A673 (cell line): ENCODE measurements around the gene CHD9. TPM values are rescaled to one million over a fixed set of nuclear protein-coding genes. Genes with fewer than 3 reads are reported as not detected.
"Not testable (repeated sequence)": the region's sequence is repeated elsewhere in the genome, so short reads cannot be mapped to it uniquely, and the experiment has no call there.

Experiments used
- BruUV-seq: library from RNA; stranded (reverse); fragments of 400-500 nt; replicated peaks from 2 replicates; lab custom pipeline; 2021; lab: Mats Ljungman, UMichigan
- CTCF ChIA-PET: fragments of 300-600 bp; sonication (Branson Sonifier 250); formaldehyde crosslinking; loops from one replicate; lab custom pipeline; 2022; ENCODE audit warnings: antibody characterized with exemption; lab: Charles Lee
- POLR2A ChIA-PET: fragments of 300-600 bp; sonication (Branson Sonifier 250); formaldehyde crosslinking; loops from one replicate; lab custom pipeline; 2022; ENCODE audit warnings: antibody characterized with exemption; ENCODE audit not compliant: low non-redundant PET; lab: Charles Lee
- DNase-seq: peaks from one replicate; pipeline ENCODE4 v3.0.0-alpha.2; 2015; ENCODE audit warnings: low spot score
- H3K27ac ChIP-seq: fragments of 200-600 bp; sonication (generic); 2 replicates; pipeline ENCODE4 v1.5.1; 2016; ENCODE audit warnings: mixed run types, low read depth, mild to moderate bottlenecking, mixed read lengths, antibody characterized with exemption, low read length; ENCODE audit not compliant: poor library complexity, severe bottlenecking
- H3K27me3 ChIP-seq: fragments of 200-600 bp; sonication (generic); replicated peaks from 2 replicates; pipeline ENCODE4 v1.6.1; 2017; ENCODE audit warnings: mixed run types, low read depth, mild to moderate bottlenecking, mixed read lengths, antibody characterized with exemption, low read length; ENCODE audit not compliant: insufficient read depth, poor library complexity
- H3K36me3 ChIP-seq: fragments of 200-600 bp; sonication (generic); 2 replicates; pipeline ENCODE4 v1.6.1; 2016; ENCODE audit warnings: mixed run types, mild to moderate bottlenecking, mixed read lengths, antibody characterized with exemption, low read length; ENCODE audit not compliant: insufficient read depth, poor library complexity, severe bottlenecking
- H3K4me1 ChIP-seq: fragments of 200-600 bp; sonication (generic); 2 replicates; pipeline ENCODE4 v1.6.1; 2017; ENCODE audit warnings: mixed run types, mild to moderate bottlenecking, mixed read lengths, antibody characterized with exemption, low read length; ENCODE audit not compliant: insufficient read depth, poor library complexity, severe bottlenecking
- H3K4me3 ChIP-seq: fragments of 200-600 bp; sonication (generic); 2 replicates; pipeline ENCODE4 v1.5.1; 2016; ENCODE audit warnings: low read depth, mixed run types, mild to moderate bottlenecking, mixed read lengths, low read length; ENCODE audit not compliant: poor library complexity, severe bottlenecking
- H3K9me3 ChIP-seq: fragments of 200-600 bp; sonication (generic); 2 replicates; pipeline ENCODE4 v1.6.1; 2016; ENCODE audit warnings: mixed run types, low read depth, mild to moderate bottlenecking, mixed read lengths, antibody characterized with exemption, low read length; ENCODE audit not compliant: poor library complexity, severe bottlenecking
- CTCF ChIP-seq: fragments of 300-800, 200-600 bp; sonication (generic); conservative IDR thresholded peaks from 2 replicates; pipeline ENCODE4 v1.5.1; 2017; ENCODE audit warnings: low read depth, mild to moderate bottlenecking, antibody characterized with exemption, low read length, moderate library complexity, mixed read lengths
- EZH2 ChIP-seq: fragments of 200-600 bp; sonication (generic); IDR thresholded peaks from 2 replicates; pipeline ENCODE4 v1.6.1; 2017; ENCODE audit warnings: borderline replicate concordance, low read depth, mild to moderate bottlenecking, mixed read lengths, antibody characterized with exemption, low read length; ENCODE audit not compliant: poor library complexity, severe bottlenecking
- intact Hi-C: fragments of 100-400 bp; cut with micrococcal nuclease; formaldehyde crosslinking; loops from one replicate; pipeline ENCODE4 v1.10.0; 2022; ENCODE audit not compliant: unreplicated experiment
- total RNA-seq: library from RNA; stranded (reverse); gene quantifications from 2 replicates; pipeline ENCODE4 v1.2.3, GENCODE V29; 2021

CHD9 gene
- total RNA-seq, 1 experiment from 2014 or later, result 76.8 TPM

DNA sequence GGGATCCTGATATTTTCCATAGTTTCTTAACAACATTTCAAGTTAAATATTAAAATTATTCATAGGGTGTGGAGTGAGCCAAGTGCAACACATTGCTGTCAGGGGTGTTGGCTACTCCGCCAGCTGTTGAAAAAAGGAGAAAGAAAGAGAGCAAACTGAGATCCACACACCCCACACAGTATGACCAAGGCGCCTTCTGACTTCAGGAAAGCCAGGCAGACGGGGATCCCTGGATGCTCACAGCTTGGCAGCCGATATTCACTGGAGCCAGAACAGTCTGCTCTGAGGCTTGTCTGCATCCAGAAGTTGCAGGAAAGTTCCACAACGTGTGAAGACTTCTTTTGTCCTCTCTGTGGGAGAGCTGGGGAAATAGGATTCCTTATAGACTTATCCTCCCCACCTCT lies 11.4 kb upstream of the CHD9 start:
- no TSS peak for BruUV-seq
- Histone ChIP-seq H3K9me3 (no peaks in the 10 kb centered on the region), H3K4me1 (peaks cover 50% of the 10 kb centered on the region), H3K4me3 (peak overlapping the region; percentile 9), H3K27ac (peak overlapping the region; percentile 82), H3K27me3 (no peaks in the 10 kb centered on the region), H3K36me3 (no peaks in the 10 kb centered on the region)
- DNase-seq, result no peak
- ChIA-PET POLR2A (no interaction called here), CTCF (no interaction called here)
- TF ChIP-seq CTCF, result no peak
- no peak for TF ChIP-seq EZH2
- intact Hi-C loops, result no loop called here

DNA sequence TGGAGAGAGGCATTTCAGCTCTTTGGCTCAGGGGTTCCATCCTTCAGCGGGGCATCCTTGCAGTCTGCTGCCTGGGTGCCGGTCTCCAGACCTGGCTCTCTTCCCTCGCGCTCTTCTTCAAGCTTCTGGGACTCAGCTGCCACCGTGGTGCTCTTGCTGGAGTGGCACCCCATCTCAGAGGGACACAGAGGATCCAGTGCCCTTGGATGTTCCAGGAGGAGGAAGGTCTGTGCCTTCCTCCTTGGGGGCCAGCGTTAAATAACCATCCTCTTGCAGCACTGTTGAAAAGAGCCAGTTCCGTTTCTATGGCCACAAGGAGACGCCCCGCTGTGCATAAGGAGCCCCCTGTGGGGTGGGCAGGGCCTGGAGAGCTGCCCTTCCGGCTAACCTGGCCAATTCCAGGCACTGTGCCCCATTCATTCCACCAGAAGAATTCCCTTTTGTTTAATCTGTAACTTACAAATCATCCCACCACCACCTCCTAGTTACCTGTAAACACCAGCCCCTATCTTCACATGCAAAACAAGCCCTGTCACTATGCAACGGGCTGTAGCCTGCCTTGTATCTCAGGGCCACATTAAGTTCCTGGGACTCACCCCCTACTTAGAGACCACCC lies 10.7 kb upstream of the CHD9 start:
- H3K4me1 ChIP-seq, result peaks cover 50% of the 10 kb centered on the region
- DNase-seq, result peak; percentile 67
- H3K36me3 ChIP-seq, result no peaks in the 10 kb centered on the region
- no peaks in the 10 kb centered on the region for H3K27me3 ChIP-seq
- H3K4me3 ChIP-seq, result peak overlapping the region; percentile 9
- H3K27ac ChIP-seq, result peak overlapping the region; percentile 82
- H3K9me3 ChIP-seq, result no peaks in the 10 kb centered on the region
- intact Hi-C loops, result no loop called here
- TF ChIP-seq EZH2 (no peak), CTCF (no peak)
- no TSS peak for BruUV-seq
- POLR2A ChIA-PET, result interaction anchor here (0.5 kb wide), 1 partner anchor 56 kb away, joined by 3 read pairs; no protein-coding TSS in a partner anchor
- CTCF ChIA-PET, result no interaction called here

DNA sequence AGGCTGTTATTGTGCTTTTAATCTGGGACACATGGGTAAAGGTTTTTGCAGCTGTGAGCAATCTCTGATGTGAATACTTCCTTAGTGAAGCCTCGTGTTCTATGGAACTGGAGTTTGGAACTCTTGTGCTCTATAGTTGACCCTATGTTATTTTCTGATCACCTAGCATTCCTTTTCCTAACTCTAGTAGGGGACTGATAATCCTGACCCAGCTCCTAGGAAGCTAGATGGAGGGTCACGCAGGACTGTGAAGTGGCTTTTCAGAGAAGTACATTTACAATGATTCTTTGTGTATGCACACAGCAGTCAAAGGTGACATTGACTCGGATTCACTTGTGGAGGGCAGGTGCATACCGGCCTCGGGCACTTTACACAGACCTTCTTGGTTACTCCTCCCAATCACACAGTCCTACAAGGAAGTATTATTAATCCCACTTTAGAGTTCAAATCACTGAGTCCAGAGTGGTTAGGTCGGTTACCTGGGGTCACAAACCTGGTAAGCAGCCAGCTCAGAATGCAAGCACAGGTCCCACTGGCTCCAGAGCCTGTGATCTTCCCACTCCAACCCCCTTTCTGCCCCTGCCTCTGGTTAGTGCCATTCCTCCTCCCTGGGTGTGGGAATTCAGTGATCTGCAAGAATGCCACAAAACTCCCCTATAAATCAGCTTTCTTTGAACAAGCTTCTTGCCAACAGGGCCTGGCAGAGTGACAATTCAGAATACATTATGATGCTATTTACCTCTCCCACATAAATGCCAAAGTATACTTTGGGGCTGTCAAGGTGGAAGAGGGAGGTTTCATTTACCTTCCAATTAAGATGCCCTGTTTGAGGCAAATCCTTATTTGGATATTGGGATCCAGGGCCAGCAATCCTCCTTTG lies 9.2 kb upstream of the CHD9 start:
- H3K4me1 ChIP-seq, result peaks cover 50% of the 10 kb centered on the region
- CTCF ChIA-PET, result no interaction called here

GRCh38 chr16:53047515-53047914 lies 7.3 kb upstream of the CHD9 start:
- CTCF ChIA-PET, H3K4me3 ChIP-seq, POLR2A ChIA-PET: not testable (repeated sequence)

More for the DNA sequence above, 9.2 kb upstream of the CHD9 start:
- TF ChIP-seq CTCF (no peak), EZH2 (no peak)
- DNase-seq, result no peak
- no TSS peak for BruUV-seq
- no peaks in the 10 kb centered on the region for H3K9me3 ChIP-seq
- no peak overlapping the region for H3K4me3 ChIP-seq
- no peaks in the 10 kb centered on the region for H3K36me3 ChIP-seq
- intact Hi-C loops, result no loop called here
- no peaks in the 10 kb centered on the region for H3K27me3 ChIP-seq
- peak overlapping the region; percentile 50 for H3K27ac ChIP-seq
- POLR2A ChIA-PET, result no interaction called here

More at GRCh38 chr16:53047515-53047914, 7.3 kb upstream of the CHD9 start:
- BruUV-seq, DNase-seq, H3K36me3 ChIP-seq, H3K9me3 ChIP-seq, H3K27ac ChIP-seq, H3K27me3 ChIP-seq, intact Hi-C loops: not testable (repeated sequence)
- peaks cover 35% of the 10 kb centered on the region for H3K4me1 ChIP-seq
